ENCODE measurements around the gene LCE1B. TPM values are rescaled to one million over a fixed set of nuclear protein-coding genes. Genes with fewer than 3 reads are reported as not detected.

The LCE1B gene
- total RNA-seq, 1 donor from 2014 or later: not detected

GRCh38 chr1:152777510-152778137 lies 34.1 kb upstream of the LCE1B start:
- DNase-seq (ENCODE audit: low read depth): no peak
- FAIRE-seq: peak; percentile 86
- Histone ChIP-seq H3K4me3 (ENCODE audit: low read depth, low read length) (no peak overlapping the region), H3K36me3 (ENCODE audit: control insufficient read depth, insufficient read depth, low read length) (no peaks in the 10 kb centered on the region), H3K27me3 (ENCODE audit: control insufficient read depth, insufficient read depth, low read length) (no peaks in the 10 kb centered on the region)
- TF ChIP-seq CTCF (IDR thresholded peaks at IDR 0.05; ENCODE audit: insufficient read depth, low read length, severe bottlenecking): peak; percentile 69

- Histone ChIP-seq H3K4me3 (ENCODE audit: low read depth, low read length) (no peak overlapping the region), H3K27me3 (ENCODE audit: control insufficient read depth, insufficient read depth, low read length) (no peaks in the 10 kb centered on the region), H3K36me3 (ENCODE audit: control insufficient read depth, insufficient read depth, low read length) (no peaks in the 10 kb centered on the region)
- FAIRE-seq: peak; percentile 36
- DNase-seq (ENCODE audit: low read depth): peak; percentile 69
- TF ChIP-seq CTCF (IDR thresholded peaks at IDR 0.05; ENCODE audit: insufficient read depth, low read length, severe bottlenecking): no peak
Observed at GRCh38 chr1:152783095-152783494, 28.7 kb upstream of the LCE1B start.

- DNase-seq (ENCODE audit: low read depth): peak; percentile 90
- peak; percentile 22 for TF ChIP-seq CTCF (IDR thresholded peaks at IDR 0.05; ENCODE audit: insufficient read depth, low read length, severe bottlenecking)
- Histone ChIP-seq H3K27me3 (ENCODE audit: control insufficient read depth, insufficient read depth, low read length) (peaks cover 5% of the 10 kb centered on the region), H3K4me3 (ENCODE audit: low read depth, low read length) (no peak within 1 kb of the TSS), H3K36me3 (ENCODE audit: control insufficient read depth, insufficient read depth, low read length) (no peaks in the 10 kb centered on the region)
- FAIRE-seq: no peak
Observed at GRCh38 chr1:152786077-152786476, 25.7 kb upstream of the LCE1B start, which contains the start of gene LCE1E. Gene LCE1E, plus strand, starts transcription at chr1:152786257. Its CDS starts 1,043 bp downstream, at chr1:152787300.

- TF ChIP-seq CTCF (IDR thresholded peaks at IDR 0.05; ENCODE audit: insufficient read depth, low read length, severe bottlenecking): no peak
- no peak for DNase-seq (ENCODE audit: low read depth)
- no peak for FAIRE-seq
Observed at GRCh38 chr1:152795686-152796085, 16.1 kb upstream of the LCE1B start.

GRCh38 chr1:152796421-152796820 lies 15.3 kb upstream of the LCE1B start, which contains the start of gene LCE1D:
Gene LCE1D, plus strand, starts transcription at chr1:152796721. Its CDS starts 1,074 bp downstream, at chr1:152797795.
- no peaks in the 10 kb centered on the region for H3K27me3 ChIP-seq (ENCODE audit: control insufficient read depth, insufficient read depth, low read length)
- no peak within 1 kb of the TSS for H3K4me3 ChIP-seq (ENCODE audit: low read depth, low read length)
- H3K36me3 ChIP-seq (ENCODE audit: control insufficient read depth, insufficient read depth, low read length): no peaks in the 10 kb centered on the region
- no peak for TF ChIP-seq CTCF (IDR thresholded peaks at IDR 0.05; ENCODE audit: insufficient read depth, low read length, severe bottlenecking)
- no peak for DNase-seq (ENCODE audit: low read depth)
- no peak for FAIRE-seq

More at GRCh38 chr1:152795686-152796085, 16.1 kb upstream of the LCE1B start:
- H3K4me3 ChIP-seq (ENCODE audit: low read depth, low read length): no peak overlapping the region
- H3K27me3 ChIP-seq (ENCODE audit: control insufficient read depth, insufficient read depth, low read length): peaks cover 1% of the 10 kb centered on the region
- H3K36me3 ChIP-seq (ENCODE audit: control insufficient read depth, insufficient read depth, low read length): no peaks in the 10 kb centered on the region

- no peak overlapping the region for H3K4me3 ChIP-seq (ENCODE audit: low read depth, low read length)
- DNase-seq (ENCODE audit: low read depth): peak; percentile 37
- FAIRE-seq: peak; percentile 55
- H3K36me3 ChIP-seq (ENCODE audit: control insufficient read depth, insufficient read depth, low read length): no peaks in the 10 kb centered on the region
- no peak for TF ChIP-seq CTCF (IDR thresholded peaks at IDR 0.05; ENCODE audit: insufficient read depth, low read length, severe bottlenecking)
- no peaks in the 10 kb centered on the region for H3K27me3 ChIP-seq (ENCODE audit: control insufficient read depth, insufficient read depth, low read length)
Observed at GRCh38 chr1:152801333-152801732, 10.4 kb upstream of the LCE1B start.
